Activated B cell treated with CpG ODN at 0.5 μM for 24 hours (primary cell): Measurements from ENCODE around the gene PPIE. TPM values are rescaled to one million over a fixed set of nuclear protein-coding genes. Genes with fewer than 3 reads are reported as not detected.
"Not testable (repeated sequence)": the region's sequence is repeated elsewhere in the genome, so short reads cannot be mapped to it uniquely, and the experiment has no call there.

ENCODE experiments used
- ATAC-seq: fragments of 200-7000 bp; cut with Tn5 transposase; one replicate; pipeline ENCODE4 v1.10.0; 2021; ENCODE audit warnings: low read depth, mild to moderate bottlenecking, moderate library complexity
- CTCF ChIA-PET: fragments of 350-600 bp; sonication (Branson Sonifier 250); formaldehyde crosslinking; loops from one replicate; lab custom pipeline; 2021; ENCODE audit warnings: antibody characterized with exemption; lab: Charles Lee
- POLR2A ChIA-PET: fragments of 350-600 bp; sonication (Branson Sonifier 250); formaldehyde crosslinking; loops from one replicate; lab custom pipeline; 2021; ENCODE audit warnings: antibody characterized with exemption; lab: Charles Lee
- DNase-seq: peaks from one replicate; pipeline ENCODE4 v3.0.0; 2022
- H3K27ac Mint-ChIP-seq: one replicate; pipeline ENCODE4 v1.8.0; 2020; ENCODE audit warnings: mixed read lengths
- H3K27me3 Mint-ChIP-seq: one replicate; pipeline ENCODE4 v1.8.0; 2021; ENCODE audit warnings: mixed read lengths
- H3K36me3 Mint-ChIP-seq: one replicate; pipeline ENCODE4 v1.8.0; 2021; ENCODE audit warnings: low read depth, mixed read lengths
- H3K4me1 Mint-ChIP-seq: one replicate; pipeline ENCODE4 v1.8.0; 2021; ENCODE audit warnings: mixed read lengths
- H3K4me3 Mint-ChIP-seq: one replicate; pipeline ENCODE4 v1.8.0; 2020; ENCODE audit warnings: mild to moderate bottlenecking, mixed read lengths
- H3K9me3 Mint-ChIP-seq: one replicate; pipeline ENCODE4 v1.8.0; 2020; ENCODE audit warnings: mixed read lengths
- intact Hi-C: fragments of 100-400 bp; cut with micrococcal nuclease; formaldehyde crosslinking; loops from one replicate; pipeline ENCODE4 v1.15.1; 2024
- total RNA-seq: library from RNA; stranded (reverse); gene quantifications from 2 replicates; pipeline ENCODE4 v1.2.3, GENCODE V29; 2022
- TF ChIP-seq, protein P1 (sequence below): fragments of 200-600 bp; IDR thresholded peaks from one replicate; pipeline ENCODE4 v1.8.0; 2022; ENCODE audit warnings: antibody characterized with exemption, mild to moderate bottlenecking

The PPIE gene
- total RNA-seq, 1 donor from 2014 or later: 68.5 TPM

DNA sequence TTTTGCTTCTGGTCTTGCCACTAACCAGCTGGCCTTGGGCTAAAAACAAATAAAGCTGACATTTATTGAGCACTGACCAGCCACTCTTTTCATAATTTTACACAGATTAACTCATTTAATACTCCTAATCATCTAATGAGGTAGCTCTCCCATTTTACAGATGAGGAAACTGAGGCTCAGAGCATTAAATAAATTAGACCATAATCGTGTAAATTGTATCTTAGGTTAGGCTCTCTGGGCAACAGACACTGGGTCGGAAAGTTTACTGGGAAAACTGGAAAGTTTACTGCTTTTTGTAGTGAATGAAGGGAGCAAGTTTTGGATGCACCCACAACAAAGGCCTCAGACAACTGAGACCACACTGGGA lies 42.6 kb downstream of the PPIE start:
- Mint-ChIP-seq H3K27me3 (no peaks in the 10 kb centered on the region), H3K4me1 (peaks cover 2% of the 10 kb centered on the region), H3K27ac (no peak overlapping the region), H3K4me3 (no peak overlapping the region), H3K9me3 (no peaks in the 10 kb centered on the region), H3K36me3 (no peaks in the 10 kb centered on the region)
- intact Hi-C loops: no loop called here
- CTCF ChIA-PET: no interaction called here
- DNase-seq (no peak), ATAC-seq (no peak)
- POLR2A ChIA-PET: interaction anchor here (0.5 kb wide), 1 partner anchor 263 kb away, joined by 3 read pairs; no protein-coding TSS in a partner anchor
- TF ChIP-seq, protein P1, sequence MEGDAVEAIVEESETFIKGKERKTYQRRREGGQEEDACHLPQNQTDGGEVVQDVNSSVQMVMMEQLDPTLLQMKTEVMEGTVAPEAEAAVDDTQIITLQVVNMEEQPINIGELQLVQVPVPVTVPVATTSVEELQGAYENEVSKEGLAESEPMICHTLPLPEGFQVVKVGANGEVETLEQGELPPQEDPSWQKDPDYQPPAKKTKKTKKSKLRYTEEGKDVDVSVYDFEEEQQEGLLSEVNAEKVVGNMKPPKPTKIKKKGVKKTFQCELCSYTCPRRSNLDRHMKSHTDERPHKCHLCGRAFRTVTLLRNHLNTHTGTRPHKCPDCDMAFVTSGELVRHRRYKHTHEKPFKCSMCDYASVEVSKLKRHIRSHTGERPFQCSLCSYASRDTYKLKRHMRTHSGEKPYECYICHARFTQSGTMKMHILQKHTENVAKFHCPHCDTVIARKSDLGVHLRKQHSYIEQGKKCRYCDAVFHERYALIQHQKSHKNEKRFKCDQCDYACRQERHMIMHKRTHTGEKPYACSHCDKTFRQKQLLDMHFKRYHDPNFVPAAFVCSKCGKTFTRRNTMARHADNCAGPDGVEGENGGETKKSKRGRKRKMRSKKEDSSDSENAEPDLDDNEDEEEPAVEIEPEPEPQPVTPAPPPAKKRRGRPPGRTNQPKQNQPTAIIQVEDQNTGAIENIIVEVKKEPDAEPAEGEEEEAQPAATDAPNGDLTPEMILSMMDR: no peak

DNA sequence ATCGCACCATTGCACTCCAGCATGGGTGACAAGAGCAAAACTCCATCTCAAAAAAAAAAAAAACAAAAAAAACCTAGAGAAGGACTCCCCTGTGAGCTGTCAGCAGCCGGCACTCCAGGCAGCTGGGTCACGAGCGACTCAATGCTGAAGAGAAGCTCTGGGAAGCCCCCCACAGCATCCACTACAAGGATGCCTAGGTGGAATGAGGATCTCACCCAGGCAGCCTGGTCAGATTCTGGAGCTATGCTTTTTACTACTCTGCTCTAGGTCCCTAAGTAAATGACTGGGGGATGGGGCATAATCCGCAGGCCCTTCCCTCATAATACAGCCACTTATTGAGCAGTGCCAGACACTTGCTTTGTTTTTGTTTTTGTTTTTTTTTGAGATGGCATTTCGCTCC lies 43.4 kb downstream of the PPIE start:
- intact Hi-C loops: no loop called here
- no peaks in the 10 kb centered on the region for H3K9me3 Mint-ChIP-seq
- DNase-seq (no peak), ATAC-seq (no peak)
- CTCF ChIA-PET: no interaction called here
- H3K27me3 Mint-ChIP-seq: no peaks in the 10 kb centered on the region
- POLR2A ChIA-PET: interaction anchor here (1.2 kb wide), 1 partner anchor 16 kb away, joined by 8 read pairs; no protein-coding TSS in a partner anchor
- no peak overlapping the region for H3K4me3 Mint-ChIP-seq
- no peaks in the 10 kb centered on the region for H3K4me1 Mint-ChIP-seq
- no peak overlapping the region for H3K27ac Mint-ChIP-seq
- no peaks in the 10 kb centered on the region for H3K36me3 Mint-ChIP-seq
- TF ChIP-seq, protein P1: no peak

DNA sequence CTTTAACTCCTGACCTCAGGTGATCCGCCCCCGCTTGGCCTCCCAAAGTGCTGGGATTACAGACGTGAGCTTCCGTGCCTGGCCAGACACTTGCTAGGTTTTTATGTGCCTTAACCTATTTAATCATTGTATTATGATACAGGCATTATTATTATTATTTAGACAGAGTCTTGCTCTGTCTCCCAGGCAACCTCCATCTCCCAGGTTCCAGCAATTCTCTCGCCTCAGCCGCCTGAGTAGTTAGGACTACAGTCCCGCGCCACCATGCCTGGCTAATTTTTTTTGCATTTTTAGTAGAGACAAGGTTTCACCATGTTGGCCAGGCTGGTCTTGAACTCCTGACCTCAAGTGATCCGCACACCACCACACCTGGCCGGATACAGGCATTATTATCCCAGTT lies 44.0 kb downstream of the PPIE start:
- CTCF ChIA-PET, H3K4me3 Mint-ChIP-seq, H3K9me3 Mint-ChIP-seq, H3K27me3 Mint-ChIP-seq, intact Hi-C loops, H3K4me1 Mint-ChIP-seq, DNase-seq, ATAC-seq, H3K36me3 Mint-ChIP-seq, H3K27ac Mint-ChIP-seq: not testable (repeated sequence)
- POLR2A ChIA-PET: interaction anchor here (1.2 kb wide), 1 partner anchor 16 kb away, joined by 8 read pairs; no protein-coding TSS in a partner anchor

DNA sequence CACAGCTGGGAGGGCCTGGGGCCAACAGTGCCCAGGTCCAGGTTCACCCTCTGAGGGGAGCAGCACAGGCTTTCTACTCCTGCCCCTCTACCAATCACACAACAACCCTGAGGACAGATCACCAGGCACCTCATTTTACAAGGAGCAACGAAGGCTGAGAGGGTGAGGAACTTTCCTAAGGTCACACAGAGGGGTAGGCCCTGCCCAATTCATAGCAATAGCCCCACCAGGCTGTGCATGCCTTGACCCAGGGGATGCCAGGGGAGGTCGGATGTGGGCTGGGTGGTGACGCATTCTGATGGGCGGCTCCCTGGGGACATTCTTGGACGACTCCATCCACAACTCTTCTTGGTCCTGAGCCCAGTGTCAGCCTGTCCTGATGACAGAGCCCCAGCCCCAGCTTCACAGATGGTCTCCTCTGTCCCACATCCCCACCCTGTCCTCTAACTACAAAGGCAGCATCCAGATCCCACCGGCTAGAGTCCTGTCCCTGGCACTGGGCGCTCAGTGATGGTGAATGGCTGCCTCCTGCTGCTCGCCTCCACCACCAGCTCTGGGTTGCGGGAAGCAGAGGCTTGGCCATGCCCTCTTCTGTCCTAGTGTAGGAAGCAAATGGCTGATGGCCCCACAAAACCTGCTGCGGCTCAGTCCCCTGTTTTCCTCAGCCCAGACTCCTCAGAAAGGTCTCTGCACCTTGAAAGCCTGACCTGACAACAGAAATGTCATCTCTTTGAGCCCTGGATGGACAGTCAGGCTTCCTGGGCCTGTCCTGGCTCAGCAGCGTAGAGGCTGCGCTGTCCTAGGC lies 47.8 kb downstream of the PPIE start:
- H3K4me3 Mint-ChIP-seq: peak overlapping the region; percentile 55
- CTCF ChIA-PET, H3K27me3 Mint-ChIP-seq, intact Hi-C loops, H3K4me1 Mint-ChIP-seq, H3K36me3 Mint-ChIP-seq, ATAC-seq, H3K9me3 Mint-ChIP-seq, POLR2A ChIA-PET, DNase-seq, H3K27ac Mint-ChIP-seq: not testable (repeated sequence)

DNA sequence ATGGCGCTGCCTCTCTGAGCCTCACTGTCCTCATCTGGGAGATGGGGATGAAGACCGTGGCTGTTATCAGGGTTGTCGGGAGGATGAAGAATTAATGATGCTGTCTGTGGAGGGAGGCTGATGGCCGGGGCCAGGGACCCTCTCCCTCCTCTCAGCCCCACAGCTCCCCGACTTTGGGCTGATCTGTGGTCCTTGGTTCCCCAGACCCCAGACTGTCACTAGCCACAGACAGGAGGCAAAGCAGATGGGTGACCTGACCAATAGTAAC lies 48.4 kb downstream of the PPIE start:
- H3K4me1 Mint-ChIP-seq, H3K27ac Mint-ChIP-seq, ATAC-seq, DNase-seq, H3K9me3 Mint-ChIP-seq, POLR2A ChIA-PET, H3K27me3 Mint-ChIP-seq, CTCF ChIA-PET, H3K36me3 Mint-ChIP-seq, intact Hi-C loops: not testable (repeated sequence)
- H3K4me3 Mint-ChIP-seq: peak overlapping the region; percentile 58

DNA sequence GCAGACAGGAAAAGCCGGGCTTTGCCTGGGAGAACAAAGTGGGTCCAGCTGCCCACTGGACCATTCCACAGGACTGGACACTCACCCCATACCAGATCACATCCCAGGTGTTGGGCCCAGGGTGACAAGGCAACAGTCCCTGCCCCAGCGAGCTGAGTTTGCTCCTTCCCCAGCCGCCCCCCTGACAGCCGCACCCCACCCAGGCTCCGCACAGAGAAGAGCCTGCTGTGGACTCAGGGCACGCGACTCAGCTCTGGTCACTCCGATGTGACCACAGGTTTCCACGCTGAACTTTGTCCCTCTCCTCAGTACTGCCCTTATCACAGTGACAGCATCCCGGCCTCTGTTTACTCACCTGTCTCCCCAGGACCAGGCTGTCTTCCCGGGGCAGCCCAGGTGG lies 48.8 kb downstream of the PPIE start:
- H3K27ac Mint-ChIP-seq: no peak overlapping the region
- H3K36me3 Mint-ChIP-seq: no peaks in the 10 kb centered on the region
- no peak for DNase-seq
- no peaks in the 10 kb centered on the region for H3K9me3 Mint-ChIP-seq
- H3K4me3 Mint-ChIP-seq: peak overlapping the region; percentile 58
- ATAC-seq: no peak
- POLR2A ChIA-PET: no interaction called here
- CTCF ChIA-PET: no interaction called here
- H3K27me3 Mint-ChIP-seq: peaks cover under 1% of the 10 kb centered on the region
- TF ChIP-seq, protein P1: no peak
- intact Hi-C loops: no loop called here
- H3K4me1 Mint-ChIP-seq: peaks cover 11% of the 10 kb centered on the region

DNA sequence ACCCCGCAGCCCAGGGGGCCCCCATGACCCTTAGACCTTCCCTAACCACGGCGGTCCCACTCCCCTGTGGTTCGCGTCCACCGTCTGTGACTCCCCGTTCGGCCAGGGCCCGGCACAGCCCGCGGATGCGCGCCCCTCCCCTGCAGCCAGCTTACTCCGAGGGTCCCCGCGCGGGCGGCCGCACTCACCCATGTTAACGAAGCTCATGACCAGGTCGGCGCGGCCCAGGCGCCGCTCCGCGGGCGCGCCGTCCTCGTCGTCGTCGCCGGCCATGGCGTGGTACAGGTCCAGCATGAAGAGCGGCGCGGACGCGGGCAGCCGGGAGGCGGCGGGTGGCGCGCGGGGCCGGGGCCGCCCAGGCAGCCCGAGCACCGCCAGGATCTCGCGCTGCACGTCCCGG lies 49.3 kb downstream of the PPIE start:
- H3K27me3 Mint-ChIP-seq, intact Hi-C loops, DNase-seq, H3K9me3 Mint-ChIP-seq, ATAC-seq, H3K27ac Mint-ChIP-seq, H3K36me3 Mint-ChIP-seq: not testable (repeated sequence)
- H3K4me3 Mint-ChIP-seq: peak overlapping the region; percentile 58
- H3K4me1 Mint-ChIP-seq: peaks cover 16% of the 10 kb centered on the region
- ChIA-PET CTCF (interaction anchor here (1.9 kb wide), 1 partner anchor 11 kb away, joined by 7 read pairs; no protein-coding TSS in a partner anchor), POLR2A (interaction anchor here (0.5 to 2.0 kb wide), 2 partner anchors 10 to 740 kb away, joined by 3 to 35 read pairs; no protein-coding TSS in a partner anchor)
